Measurements from ENCODE around the gene PTPRT.
A peak's percentile ranks its signal among the peaks of the same experiment; 100 is the strongest.

The PTPRT gene

DNA sequence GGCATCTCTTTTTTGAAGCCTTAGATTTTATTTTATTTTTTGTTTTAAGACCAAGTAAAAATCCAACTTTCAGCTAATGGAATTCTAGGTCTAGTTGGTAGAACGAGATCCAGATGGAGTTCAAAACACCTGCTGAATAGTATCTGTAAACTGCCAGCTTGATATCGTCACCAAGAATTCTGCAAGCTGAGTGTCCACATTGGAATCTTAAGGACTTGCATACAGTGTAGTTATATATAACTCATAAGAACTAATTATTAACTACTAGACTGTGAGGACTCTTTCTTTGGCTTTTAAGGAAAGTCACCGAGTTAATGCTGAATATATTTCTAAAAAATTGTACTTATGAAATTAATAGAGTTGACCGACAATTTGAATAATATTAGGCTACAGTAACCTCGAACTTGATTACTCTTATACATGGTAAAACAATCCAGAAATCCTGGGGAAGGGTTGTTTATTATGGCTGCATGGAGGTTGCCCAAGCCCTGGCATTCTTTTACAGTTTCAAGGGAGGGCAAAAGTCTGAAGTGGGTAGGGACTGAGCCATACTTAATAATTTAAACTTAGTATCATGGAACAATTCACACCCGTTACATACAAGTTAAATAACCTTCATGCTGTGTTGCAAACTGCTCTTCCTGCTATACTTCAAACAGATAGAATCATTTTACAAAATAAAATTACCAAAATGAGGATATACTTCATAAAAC lies 553.9 kb downstream of the PTPRT start:
- no peak for DNase-seq (ENCODE audit: low read depth, low spot score)

DNA sequence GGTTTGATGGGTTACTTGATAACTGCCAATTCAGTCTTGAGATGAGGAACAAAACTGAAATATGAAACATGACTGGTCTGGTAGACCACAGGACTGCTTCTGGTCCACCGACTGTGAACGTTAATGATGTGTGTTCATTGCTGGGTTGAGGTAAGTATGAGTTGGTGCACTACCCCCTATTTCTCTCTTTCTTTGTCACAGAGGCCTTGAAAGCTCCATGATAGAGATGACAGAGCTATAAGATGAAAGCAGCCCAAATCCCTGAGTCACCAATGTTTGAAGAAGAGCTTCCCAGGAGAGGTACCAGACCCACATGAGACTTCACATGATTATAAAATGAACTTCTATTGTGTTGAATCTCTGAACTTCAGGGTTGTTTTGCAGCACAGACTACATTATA lies 555.5 kb downstream of the PTPRT start:
- DNase-seq (ENCODE audit: low read depth, low spot score): no peak

DNA sequence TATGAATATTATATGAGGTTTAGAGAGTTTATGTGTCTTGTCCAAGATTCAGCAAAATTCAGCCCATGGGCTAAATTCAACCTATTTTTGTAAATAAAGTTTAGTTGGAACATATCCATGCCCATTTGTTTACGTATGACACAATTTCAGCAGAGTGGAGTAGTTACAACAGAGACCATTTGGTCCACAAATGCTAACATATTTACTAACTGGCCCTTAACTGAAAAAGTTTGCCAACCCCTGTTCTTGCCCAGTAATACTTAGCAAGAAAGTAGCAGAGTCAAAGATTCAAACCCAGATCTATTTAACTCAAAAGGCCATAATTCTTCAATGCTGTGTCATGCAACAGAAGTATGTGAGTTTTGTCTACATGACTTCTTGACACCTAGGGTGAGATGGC lies 561.0 kb downstream of the PTPRT start:
- no peak for DNase-seq (ENCODE audit: low read depth, low spot score)

DNA sequence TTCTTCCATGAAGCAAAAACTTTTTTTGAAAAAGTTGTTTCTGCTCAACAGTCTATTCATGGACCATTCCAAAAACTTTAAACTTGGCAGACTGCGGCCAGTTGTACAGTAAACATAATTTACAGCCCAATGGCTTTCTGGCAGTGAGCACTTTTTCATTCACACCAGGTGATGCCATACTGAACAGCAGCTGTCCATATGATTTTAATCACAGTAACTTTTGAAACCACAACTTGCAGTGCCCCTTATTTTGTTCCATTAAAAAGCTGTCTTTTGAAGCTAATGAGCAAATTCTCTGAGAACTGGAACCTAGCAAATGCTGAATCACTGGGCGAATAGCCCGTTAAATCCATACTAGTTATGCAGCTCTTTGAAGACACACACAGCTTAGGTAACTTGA lies 576.6 kb downstream of the PTPRT start:
- no peak for DNase-seq (ENCODE audit: low read depth, low spot score)

DNA sequence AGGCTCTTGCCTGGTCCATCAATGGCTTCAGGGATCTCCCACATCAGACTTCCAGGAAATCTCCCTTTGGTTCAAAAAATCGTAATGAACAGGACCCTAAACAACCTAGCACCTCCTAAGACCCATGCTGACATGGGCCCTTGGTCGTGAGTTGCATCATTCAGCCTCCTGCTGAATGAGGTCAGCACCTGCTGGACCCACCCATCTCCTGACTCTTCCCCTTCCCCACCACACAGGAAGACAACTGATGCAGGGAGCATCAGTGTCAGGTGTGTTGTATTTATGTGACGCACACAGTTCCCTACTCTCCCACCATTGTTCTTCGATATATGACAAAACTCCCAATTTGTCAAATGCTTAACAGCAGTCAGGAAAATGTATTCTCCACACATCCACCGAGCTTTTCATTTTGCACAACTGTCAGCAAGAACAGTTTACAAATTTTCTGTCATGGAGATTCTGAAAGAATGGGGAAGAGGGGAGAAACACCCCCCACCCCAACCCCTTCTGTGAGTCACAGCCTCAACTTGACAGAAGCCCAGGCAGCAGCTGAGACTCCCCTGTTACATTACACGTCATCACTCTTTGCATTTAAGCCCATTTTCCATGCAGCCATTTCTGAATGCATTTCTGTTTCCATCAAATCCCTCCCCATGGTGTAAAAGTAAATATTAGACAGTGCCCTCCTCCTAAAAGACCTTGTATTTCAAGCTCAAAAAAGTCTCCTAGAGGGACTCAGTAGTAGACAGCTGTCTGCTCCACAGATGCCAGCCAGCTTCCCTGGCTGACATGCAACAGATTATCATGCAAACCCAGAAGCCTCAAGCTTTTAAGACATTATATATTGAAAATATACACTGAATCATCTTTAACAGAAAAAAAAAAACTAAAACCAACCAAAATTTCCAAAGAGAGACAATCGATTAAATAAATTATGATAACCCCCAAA lies 577.5 kb downstream of the PTPRT start:
- no peak for DNase-seq (ENCODE audit: low read depth, low spot score)

DNA sequence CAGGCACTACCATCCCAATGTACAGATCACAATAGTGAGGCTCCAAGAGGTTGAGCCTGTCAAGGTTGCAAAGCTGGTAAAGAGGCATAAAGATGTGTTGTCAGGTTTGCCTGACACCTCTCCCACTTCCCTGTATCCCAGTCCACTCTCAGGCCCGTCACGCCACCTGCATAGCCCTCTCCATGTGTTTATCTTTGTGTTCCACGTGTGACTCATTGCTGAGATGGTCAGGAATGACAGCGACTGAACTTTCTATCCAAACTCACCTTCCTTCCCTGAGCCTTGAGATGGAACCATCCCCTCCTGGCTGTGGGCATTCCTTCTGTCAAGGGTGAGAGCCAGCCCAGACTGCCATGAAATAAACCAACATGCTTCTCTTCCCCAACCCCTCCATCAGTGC lies 578.3 kb downstream of the PTPRT start:
- no peak for DNase-seq (ENCODE audit: low read depth, low spot score)

DNA sequence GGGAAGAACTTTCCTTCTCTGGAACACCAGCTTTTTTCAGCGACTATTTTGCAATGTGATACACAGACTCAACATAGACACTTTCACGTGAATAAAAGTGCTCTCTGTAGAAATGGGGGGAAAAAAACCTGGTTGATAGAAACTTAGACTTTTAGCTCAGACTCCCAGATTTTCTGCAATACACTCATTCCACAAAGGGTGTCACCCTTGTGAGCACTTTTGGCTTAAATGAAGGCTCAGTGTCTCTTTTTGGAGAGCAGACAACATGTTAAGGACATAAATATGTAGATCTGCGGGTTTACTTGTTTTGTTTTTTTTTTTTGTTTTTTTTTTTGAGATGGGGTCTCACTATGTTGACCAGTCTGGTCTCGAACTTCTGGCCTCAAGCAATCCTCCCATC lies 579.6 kb downstream of the PTPRT start:
- DNase-seq (ENCODE audit: low read depth, low spot score): no peak

DNA sequence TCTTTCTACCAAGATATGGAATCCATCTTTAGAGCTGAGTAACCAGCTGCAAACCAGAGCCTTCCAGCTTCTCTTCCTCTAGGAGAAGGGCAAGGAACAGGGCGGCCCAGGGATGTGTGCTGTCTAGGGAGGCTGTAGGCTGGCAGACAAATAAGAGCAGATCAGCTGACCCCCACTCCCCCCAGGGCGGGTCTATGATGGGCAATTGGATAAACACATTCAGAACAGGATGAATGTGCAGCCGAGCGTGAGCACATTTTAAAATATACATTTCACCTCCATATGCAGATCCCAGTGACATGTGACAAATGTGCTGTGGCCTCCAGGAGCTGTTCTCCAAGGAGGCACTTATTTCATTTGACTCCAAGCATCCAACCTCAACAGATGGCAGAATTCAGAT lies 580.1 kb downstream of the PTPRT start:
- DNase-seq (ENCODE audit: low read depth, low spot score): no peak

DNA sequence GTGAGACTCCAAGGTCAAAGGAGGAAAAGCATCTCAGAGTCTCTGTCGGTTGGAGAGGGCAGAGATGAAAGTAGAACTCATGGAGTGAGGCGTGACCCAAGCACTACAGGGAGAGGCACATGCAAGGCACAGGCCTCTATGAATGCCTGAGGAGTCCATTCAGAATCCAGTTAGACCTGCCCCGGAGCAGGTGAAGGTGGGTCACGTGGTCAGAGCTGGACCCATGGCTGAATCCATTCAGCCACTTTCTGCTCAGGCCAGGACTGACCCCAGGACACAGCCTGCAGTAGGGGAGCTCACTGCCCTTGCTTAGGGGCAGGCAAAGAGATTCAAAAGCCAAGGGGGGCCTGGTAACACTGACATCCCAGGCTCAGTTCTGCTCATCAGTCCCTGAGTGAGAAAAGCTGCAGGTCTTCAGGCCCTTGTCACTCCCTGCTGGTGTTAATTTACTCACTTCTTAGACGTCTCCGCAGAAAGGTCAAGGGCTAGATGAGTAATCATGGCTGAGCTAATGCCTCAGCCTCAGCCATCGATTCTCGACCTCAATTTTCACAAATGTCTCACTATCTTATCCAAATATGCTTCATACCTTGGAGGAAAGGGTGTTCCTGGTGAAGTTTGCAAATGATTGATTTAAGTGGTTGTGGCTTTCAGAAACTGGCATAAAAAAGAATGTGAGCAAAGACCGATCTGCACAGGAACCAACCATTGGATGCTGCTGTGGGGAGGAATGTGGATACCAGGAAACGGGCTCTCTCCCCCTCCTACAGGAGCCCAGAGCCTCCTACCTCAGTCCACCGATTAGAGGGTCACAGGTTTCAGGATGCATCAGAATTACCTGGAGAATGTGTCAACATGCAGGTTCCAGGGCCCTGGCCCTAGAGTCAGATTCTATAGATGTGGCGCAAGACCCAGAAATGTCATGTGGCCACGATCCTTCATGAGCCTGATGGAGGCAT lies 584.4 kb downstream of the PTPRT start:
- DNase-seq (ENCODE audit: low read depth, low spot score): no peak

DNA sequence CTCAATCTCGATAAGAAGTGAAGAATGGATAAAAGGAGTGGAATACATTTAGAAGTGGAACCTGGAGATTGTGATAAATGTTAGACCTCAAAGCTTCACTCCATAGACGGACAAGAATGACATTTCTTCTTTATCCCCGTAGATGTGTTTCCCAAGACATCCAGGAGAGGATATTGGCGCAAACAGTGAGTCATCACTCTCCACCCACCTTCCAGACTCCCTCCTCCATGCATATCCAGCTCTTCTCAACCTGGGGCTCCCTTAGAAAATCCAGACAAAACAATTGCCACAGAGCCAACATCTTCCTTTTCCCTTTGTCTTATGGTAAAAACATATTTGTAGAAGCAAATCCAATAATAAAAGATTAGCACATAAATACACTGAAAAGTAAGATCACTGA lies 586.1 kb downstream of the PTPRT start:
- DNase-seq (ENCODE audit: low read depth, low spot score): no peak

DNA sequence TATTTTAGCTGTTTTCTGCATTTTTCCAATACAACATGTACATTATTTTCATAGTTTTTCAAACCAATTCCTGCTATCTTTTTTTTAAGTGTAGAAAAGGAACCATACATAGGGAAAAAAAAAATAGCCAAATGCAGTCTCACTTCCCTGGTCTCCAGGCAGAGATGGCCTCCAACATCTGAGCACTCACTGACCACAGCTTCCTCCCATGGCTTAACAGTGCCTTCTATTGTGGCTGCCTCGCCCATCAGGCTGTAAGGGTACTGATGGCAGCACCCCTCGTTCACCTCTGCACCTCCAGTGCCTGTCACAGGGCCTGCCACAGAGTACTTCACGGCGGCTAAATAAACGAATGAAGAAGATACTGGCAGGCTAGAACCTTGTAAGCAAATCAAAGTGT lies 591.1 kb downstream of the PTPRT start:
- no peak for DNase-seq (ENCODE audit: low read depth, low spot score)

DNA sequence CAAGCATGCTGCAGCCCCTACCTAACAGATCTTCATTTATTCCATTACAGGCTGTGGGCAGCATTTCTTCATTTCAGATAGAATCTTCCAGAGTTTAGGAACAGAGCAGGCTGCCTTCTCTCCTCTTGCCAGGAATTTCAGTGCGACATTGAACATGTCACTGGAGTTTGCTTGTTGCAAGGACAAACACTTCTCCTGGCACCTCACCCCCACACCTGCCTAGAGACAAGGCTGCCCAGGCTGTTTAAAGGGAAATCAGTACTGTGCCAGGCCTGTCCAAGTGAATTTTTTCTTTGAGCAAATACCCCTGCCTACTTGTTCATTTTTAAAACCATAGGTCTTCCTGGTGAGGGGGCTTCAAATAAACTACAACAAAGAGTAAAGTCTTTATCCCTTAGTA lies 594.1 kb downstream of the PTPRT start:
- no peak for DNase-seq (ENCODE audit: low read depth, low spot score)

DNA sequence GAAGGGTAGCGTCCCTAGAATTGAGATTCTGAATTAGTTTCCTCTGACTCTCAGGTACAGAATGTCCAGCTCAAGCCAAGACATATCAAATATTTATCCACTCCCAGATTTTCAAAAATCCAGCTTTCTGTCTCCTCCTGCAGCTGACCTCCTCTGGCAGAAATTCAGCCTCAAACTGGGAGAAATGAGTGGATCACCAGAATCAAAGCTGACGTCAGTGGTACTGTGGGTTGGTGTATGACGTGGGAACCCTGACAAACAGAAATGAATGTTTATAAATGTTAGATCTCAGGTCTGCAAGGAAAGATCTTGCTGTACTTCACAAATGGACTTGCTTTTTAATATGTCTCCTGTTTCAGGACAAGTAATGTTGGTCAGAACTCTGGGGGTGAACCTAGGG lies 595.0 kb downstream of the PTPRT start:
- DNase-seq (ENCODE audit: low read depth, low spot score): no peak

DNA sequence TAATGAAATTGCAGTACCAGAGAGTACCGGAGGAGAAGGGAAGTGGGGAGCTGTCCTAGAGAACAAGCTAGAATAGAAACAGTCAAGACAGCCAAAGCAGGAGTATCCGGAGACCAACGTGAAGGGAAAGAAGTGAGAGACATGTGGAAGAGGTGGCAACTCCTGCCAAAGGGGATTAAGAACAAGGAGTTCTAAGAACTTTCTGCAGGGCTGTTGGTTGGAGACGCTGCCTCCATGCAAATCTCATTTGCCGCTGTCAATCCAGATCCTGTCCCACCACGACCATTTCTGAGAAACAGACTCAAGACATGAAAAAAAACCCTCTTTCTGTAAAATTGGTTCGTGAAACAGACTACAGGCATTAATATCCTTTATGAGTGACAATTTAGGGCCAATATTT lies 595.7 kb downstream of the PTPRT start:
- DNase-seq (ENCODE audit: low read depth, low spot score): no peak

DNA sequence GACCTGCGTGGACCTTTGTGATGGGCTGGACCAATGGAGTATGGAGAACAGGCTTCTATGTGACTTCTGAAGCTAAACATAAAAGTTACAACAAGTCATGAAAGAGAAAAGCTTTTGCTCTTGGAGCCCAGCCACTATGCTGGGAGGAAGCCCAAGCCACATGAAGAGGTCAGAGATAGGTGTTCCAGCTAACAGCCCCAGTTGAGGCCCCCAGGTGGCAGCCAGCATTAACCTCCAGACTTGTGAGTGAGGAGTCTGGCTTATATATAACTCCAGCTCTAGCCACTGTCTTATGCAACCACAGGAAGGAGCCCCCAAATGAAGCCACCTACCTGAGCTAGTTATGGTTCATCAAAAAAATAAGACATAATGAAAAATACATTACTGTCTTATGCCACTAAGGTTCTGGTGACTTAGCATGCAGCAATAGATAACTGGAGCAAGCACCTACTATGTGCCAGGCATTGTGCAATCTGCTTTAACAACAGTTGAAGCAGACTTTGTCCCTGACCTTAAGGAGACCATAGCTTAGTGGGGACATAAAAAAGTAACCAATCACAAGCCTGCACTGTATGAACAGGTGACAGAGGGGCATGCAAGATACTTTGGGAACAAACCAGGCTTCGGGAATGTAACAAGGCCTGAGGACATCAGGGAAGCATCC lies 599.6 kb downstream of the PTPRT start:
- DNase-seq (ENCODE audit: low read depth, low spot score): peak; percentile 4

DNA sequence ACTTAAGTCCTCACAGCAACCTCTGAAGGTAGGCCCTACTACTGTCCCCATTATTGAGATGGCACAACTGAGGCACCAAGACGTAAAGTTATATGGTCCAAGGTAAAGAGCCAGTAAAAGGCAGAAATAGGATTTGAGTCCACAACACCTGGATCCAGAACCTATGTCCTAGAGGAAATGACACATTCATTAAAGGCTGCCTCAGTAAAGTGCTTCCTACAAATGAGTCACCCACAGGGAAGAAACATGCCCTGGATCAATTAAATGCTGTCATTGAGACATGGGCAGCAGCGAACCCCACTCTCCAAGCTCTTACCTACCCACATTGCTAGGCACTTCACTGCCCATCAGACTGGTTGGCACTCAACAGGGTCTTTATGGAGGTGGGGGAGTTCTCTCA lies 600.9 kb downstream of the PTPRT start:
- no peak for DNase-seq (ENCODE audit: low read depth, low spot score)

DNA sequence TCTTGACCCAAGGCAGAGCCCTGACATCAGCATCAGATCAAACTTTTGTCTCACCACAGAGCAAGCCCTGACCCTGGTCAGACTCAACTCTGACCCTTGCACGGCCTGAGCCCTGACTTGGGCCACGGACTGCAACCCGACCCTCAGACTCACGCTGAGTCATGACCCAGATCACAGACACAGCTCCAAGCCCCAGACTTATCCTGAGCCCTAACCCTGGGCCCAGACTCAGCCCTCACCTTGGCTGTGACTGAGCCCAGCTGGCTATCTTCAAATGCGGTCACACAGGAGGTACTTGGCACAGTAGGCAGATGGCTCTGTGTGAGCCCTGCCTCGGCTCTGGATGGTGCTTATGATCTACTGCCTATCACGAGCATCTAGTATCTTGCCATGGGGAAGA lies 602.3 kb downstream of the PTPRT start:
- no peak for DNase-seq (ENCODE audit: low read depth, low spot score)

DNA sequence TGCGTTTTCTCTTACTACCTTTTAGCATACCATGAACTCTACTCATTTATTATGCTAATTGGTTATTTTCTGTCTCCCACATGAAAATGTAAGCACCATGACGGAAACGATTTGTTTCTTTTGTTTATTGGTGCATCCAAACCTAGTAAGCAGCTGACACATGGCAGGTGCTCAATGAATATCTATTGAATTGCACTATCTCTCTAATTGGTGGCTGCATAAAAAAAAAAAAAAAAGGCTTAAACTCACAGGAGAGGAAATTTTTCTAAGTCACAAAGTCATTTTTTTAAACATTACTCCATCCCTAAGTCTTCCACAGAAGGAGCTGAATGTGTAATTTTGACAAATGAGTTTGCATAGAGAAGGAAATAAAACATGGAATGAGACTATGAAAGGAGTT lies 608.4 kb downstream of the PTPRT start:
- DNase-seq (ENCODE audit: low read depth, low spot score): no peak

DNA sequence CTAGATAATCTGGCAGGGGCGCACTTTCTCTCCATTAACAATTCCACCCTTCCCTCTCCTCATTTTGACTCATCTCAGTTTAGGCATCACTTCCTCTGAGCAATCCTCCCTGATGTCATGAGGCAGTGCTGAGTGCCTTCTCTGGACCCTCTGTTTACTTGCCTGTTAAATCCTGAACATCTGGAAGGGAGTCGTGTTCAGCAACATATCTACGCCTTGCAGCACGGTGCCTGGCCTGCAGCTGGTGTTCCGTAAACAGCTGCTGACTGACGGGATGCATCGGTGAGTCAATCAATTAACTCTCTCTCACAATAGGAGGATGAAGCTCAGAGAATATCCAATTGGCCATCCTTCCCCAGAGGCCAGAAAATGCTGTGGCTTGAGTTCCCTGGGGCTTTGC lies 613.5 kb downstream of the PTPRT start:
- no peak for DNase-seq (ENCODE audit: low read depth, low spot score)

DNA sequence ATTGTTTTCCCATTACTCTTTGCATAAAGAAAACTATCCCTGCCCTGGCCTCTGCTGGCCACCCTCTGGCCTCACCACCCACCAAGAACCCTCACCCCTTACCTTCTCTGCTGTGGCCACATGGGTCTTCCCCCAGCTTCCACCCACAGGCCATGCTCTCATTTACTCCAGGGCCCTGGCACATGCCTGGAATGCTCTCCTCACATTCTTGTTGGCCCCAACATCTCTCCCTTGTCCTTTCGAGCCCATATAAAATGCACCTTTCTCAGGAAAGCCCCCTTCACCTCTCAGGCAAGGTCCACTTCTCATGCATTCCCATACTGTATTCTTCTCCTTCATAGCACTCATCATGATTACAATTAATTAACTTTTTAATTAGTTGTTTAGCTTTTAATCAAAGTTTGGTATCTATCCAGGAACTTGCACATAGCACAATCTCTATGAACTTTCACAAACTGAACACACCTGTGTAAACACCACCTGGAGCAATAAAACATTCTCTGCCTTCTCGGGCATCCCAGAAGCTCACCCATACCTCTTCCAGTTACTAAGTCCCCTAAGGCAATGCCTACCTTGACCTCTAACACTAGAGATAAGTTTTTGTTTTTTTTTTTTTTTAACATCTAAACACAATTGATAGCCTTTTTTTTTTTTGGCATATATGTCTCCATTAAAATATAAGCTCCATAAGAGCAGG lies 617.2 kb downstream of the PTPRT start:
- DNase-seq (ENCODE audit: low read depth, low spot score): no peak

DNA sequence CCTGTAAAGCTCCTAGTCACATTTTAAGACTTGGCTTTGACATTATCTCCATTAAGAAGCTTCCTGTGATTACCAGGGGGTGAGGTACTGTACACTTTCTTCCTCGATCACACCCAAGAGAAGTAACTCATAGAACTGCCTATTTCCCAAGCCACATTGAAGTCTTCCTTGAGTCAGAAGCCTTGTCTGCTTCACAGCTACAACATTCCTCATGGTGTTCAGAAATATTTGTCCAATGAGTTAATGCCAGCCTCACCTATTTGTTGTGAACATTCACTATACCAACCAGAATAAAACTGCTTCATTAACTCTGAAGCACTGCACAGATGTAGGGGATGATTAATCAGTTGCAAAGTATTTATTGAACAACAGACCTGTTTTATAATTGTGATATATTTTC lies 622.3 kb downstream of the PTPRT start:
- DNase-seq (ENCODE audit: low read depth, low spot score): no peak
